HG02642 (cell line): Measurements from ENCODE around the gene CLDN5.

Experiments used
- ATAC-seq: cut with Tn5 transposase; IDR thresholded peaks from one replicate; pipeline ENCODE4 v1.9.1; 2021; ENCODE audit warnings: mild to moderate bottlenecking; ENCODE audit not compliant: unreplicated experiment, poor library complexity

CLDN5 gene, protein sequence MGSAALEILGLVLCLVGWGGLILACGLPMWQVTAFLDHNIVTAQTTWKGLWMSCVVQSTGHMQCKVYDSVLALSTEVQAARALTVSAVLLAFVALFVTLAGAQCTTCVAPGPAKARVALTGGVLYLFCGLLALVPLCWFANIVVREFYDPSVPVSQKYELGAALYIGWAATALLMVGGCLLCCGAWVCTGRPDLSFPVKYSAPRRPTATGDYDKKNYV

DNA sequence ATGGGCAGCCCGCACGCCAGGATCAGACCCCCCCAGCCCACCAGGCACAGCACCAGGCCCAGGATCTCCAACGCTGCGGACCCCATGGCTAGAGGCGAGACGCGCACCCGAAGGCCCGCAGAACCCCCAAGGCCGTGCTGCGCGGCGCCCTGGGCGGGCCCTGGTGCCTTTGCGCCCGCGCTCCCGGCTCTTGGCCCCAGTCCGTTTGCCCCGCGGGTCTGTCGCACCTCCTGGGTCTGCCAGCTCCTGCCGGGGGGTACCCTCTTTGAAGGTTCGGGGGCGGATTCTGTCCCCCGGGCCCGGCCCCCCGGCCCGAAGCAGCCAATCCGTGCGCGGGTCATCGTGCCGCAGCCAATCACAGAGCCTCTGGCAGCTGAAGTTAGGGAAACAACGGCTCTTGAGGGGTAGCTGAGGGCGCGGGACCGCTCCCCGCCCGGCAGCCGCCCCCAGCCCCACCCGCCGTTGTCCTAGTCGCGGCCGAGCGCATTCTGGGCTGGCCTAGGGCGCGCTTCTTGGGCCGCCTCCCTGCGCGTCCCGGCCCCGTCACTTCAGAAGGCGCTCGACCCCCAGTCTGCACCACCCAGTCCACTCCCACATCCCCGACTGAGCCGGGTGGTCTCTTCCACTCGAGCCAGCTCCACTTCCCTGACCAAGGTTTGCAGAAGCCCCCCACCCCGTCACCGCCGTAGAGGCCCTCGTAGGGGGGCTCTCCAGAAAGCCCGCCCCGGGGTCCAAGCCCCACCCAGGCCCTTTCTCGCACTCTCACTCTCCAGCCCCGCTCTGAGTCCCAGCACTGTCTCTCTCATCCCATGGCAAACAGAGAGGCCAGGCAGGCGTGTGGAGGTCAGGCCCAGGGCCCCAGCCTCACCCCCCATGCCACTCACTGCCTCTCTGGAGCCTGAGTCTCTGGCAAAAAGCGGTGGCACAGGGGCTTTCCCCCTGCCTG lies at the start of gene CLDN5:
TSS of gene CLDN5 (minus strand) at position 241 of the 946 bp plus-strand sequence. CDS start at position 86, 155 bp downstream.
- no peak for ATAC-seq

DNA sequence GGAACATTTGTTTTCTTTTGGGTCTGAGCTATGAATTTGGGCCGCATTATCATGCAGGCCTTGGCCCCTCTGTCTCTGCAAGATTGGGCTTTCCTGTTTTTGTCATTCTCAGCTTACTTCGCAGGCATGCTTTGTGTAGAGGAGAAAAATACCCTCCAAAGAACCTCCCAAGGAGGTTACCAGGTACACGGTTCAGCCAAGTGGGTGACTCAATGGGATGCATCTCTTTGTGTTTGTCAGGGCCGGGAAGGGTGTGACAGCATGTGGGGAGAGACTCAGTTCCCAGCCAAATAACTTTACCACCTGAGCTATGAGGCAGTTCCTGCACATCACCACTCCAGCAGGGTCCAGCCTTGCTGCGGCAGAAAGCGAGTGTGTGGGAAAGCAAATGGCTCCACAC lies 47.8 kb upstream of the CLDN5 start:
- ATAC-seq = no peak

DNA sequence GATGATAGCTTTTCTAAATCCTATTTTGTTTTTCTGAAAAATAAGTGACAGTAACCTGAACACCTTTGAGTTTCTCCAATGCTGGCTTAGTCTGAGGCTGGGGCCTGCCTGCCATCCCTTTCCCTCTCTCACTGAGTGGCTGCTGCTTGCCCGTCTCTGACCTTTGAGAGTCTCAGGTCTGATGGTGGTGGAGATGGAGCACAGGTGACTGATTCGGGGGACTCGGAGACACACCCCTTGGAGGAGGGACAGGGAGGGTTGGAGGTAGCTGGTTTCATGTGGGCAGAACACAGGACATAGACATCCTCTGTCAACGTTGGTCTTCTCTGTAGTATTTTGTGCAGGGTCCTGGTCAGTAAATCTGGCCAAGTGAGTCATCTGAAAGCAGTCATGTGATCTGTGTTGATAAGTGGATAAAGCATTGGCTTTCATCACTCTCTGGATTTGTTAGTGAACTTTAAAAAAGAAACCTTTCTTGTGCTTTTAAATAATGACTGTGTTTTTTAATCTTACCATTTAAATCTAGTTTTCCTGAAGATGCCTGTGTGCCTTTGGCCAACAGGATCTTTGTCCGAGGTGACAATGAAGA lies 47.1 kb upstream of the CLDN5 start:
- ATAC-seq = no peak

DNA sequence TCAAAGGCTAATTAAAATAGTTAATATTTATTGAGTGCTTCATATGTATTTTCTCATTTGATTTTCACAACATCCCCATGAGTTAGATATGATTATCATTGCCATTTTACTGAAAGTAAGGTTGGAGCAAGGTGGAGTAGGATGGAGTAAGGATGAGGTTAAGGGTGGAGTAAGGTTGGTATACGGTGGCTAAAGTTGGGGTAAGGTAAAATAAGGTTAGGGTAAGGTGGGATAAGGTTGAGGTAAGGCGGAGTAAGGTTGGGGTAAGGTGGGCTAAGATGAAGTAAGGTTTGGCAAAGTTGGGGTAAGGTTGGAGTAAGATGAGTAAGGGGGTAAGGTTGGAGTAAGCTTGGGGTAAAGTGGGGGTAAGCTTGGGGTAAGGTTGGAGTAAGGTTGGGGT lies 45.8 kb upstream of the CLDN5 start:
- no peak for ATAC-seq

DNA sequence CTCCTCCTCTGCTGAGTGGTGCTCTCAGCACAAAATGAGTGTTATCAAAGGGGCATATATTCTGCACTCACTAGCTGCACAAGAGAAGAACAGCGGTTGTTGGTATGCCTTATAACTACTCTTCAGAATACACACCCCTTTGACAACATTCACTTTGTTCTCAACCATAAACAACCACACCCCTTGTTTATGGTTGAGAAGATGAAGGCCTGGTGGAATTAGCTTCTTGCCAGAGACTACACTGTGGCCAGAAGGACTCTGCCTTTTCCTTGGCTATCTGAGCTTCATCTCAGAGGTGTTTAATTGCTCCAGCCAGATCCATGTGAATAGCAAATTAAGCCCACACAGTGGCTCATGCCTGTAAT lies 45.0 kb upstream of the CLDN5 start:
- no peak for ATAC-seq

DNA sequence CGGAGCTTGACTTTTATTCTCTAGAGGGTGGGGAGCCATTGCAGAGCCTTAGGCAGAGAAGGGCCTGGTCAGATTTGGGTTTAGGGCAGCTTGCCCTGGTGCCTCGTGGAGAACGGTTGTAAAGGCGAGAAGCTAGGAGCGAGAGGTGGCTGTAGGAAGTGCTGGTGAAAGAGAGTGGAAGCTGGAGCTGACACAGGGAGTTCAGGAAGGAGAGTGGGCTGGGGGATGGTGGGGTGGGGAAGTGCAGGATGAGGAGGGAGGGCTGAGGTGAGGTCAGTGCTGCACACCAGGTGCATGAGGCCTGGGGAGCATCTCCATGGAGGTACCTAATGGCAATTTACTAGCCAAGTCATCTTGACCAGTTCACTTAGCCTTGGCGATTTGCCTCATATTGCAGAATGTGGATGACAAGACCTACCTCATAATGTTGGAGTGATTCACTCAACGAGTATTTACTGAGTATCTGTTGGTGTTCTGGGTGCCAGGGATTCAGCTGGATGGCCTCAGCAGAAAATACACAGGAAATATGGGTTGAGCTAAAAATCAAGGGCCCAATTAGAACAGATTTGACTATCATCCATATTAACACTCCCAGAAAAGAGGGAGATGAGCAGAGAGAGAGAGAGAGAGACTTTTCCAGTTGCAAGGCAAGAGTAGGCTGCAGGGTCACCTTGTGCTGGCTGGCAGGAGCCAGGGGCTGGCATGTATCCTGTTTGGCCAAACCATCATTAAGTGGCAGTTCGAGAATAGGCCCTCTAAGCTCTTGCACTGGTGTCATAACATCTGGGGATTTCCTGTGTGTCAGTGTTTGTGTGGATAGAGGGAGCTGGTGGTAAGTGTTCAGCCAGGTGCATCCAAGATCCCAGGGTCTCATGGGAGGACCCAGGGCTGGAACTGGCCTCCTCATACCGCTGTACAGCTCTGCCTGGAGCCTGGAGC lies 44.4 kb upstream of the CLDN5 start:
- ATAC-seq = no peak

DNA sequence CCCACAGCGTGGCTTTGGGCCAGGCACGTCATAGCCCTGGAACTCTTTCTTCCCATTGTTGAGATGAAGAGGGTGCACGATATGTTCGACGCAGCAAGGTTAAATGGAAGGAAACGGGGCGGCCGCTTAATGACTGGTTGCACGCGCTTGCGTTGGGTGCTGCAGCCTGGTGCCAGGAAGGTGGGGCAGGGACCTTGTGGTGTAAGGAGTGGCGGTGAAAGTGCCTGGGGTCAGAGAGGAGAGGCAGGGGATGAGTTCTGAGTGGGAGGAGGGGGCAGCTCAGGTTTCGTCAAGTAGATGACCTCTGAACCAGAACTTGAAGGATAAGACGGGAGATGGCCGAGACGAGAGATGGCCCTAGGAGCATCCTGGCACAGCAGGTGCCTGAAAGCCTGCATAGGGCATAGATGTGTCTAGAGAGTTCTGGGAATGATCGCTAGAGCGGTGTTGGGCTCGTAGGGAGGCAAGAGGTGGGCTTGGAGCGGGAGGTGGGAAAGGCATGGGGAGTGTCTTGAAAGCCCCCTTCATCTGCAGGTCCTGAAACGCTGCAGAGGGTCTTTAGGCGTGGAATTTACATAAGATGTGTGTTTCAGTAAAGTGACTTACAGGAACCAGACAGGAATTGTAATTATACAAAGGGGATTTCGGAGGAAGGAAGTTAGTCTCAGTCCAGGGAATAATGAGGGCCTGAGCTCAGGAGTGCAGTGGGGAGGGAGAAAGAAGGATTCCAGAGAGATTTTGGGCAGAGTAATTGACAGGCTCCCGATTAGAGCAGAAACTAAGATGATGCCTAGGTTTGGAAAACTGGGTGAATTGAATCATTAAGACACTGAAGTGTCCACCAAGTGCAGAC lies 43.2 kb upstream of the CLDN5 start:
- no peak for ATAC-seq

DNA sequence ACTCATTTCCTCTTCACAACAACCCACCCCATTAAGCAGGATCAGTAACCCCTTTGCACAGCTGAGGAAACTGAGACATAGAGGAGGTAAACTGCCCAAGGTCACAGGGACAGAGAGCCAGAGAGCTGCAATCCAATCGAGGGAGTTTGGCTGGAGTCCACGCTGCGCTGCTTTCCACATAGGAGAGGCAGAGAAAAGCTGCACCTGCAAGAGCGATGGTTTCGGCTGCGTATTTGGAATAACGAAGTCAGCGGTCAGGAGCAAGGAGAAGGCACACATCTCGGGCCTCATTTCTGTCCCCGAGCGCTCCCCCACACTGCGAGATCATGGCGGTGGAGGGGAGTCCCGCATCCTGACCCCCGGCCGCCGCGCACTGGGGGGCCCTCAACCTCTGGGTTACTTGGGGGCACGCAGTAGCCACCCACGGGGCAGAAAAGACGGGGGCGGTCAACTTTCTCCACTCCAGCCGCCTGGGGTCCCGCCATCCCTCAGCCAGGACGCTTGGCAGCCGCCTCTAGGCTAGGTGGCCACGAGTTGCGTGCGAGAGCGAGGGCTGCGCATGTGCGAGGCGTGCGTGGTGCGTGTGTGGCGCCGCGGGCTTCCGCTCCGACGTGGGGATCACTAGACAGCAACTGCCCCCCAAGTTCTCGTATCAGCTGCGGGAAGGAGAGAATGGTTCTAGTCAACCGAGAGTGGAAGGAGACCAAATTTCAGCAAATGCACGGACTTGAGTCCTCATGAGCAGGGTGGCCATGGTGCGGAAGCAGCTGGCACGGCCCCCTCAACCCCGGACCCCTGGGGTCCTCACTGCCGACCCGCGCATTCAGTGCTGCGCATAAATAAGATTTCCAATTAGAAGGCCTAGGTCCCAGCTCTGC lies 42.3 kb upstream of the CLDN5 start:
- ATAC-seq = no peak

DNA sequence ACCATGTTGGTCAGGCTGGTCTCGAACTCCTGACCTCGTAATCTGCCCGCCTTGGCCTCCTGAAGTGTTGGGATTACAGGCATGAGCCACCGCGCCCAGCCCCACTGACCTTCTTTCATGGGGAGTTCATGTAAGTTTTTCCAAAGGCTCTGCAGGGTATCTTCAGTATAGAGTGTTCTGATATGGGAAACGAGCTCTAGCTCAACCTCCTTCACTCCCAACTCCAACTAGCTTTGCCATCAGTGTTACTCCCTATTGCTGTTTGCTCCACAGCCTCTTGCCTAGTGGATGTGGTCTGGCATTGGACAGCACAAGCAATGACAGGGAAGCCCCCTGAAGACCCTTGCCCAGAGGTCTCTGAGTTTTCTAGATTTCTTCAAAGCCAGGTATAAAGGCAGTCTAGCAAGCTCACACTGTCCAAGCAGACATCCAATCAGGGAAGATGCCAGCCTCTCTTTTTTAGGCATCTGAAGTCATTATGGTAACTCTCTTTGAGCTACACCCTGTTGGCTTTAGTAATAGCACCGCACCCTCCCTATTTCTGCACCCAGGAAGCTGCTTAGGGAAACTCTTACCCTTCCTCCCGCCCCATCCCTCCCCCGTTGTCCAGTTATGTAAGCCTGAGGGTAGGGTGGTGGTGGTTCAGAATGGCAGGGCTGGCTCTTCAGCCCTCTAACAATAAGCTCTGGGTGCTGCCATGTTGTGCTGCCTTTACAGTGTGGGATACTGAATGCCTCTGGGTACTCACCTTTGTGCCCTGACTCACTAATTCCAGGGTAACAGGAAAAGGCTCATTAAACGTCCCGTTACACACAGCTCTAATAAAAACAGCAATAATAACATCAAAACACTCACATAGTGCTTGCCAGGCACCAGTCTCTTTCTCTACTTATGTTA lies 41.4 kb upstream of the CLDN5 start:
- no peak for ATAC-seq

DNA sequence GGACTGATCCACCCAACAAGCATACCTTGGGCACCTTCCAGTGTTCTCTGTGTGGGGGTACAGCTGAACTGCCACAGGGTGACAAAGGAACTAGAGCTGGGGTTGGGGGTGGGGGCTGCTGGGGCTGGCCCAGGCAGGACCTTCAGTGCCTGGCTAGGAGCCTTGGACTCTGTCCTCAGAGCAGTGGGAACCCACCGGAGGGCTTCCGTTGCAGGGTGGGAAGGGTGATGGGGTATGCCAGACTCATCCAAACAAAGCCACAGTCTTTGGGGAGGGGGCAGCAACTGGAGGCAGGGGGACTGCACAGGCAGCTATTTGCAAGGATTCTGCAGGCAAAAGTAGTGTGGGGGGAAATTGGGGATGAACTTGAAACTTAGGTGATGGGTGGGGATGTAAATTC lies 35.7 kb upstream of the CLDN5 start:
- no peak for ATAC-seq

DNA sequence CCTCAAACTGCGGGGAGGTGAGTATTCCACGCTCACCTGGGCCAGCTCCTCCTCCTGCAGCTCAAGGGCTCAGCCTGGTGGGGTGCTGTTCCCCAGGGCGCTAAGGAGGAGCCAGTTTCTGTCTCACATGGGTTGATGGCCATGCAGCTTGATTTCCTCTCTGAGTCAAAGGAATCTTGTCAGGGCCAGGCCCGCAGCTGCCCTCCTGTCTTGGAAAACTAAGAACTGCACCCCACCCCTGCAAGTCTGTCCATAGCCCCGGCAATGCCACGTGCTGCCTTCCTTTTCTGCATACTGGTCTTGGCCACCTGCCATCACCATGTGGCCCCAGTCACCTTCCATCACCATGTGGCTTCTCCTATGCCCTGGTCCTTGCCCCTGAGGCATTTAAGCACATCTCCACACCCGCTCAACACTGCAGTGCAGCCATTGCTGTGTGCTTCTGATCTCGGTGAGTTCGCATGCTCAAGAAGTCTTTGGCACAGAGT lies 35.2 kb upstream of the CLDN5 start:
- ATAC-seq = no peak

DNA sequence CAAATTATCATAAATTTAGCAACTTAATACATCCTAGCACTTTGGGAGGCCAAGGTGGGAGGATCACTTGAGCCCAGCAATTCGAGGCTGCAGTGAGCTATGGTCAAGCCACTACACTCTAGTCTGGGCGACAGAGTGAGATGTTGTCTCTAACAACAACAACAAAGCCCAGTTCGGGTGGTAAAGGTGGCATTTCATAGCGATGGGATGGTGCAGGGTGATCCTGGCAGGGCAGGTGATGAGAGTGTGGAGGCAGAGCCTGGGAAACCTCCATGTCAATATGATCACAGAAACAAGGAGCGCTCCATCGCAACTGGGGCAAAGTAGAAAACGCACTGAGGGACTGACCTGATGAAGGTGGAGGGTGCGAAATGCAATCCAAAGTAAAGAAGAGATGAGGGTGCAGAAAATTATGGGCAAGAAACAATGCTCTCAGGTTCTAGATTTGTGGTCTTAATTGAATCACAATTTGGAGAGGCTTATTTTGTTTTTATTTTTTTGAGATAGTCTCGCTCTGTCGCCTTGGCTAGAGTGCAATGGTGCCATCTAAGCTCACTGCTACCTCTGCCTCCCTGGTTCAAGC lies 32.8 kb upstream of the CLDN5 start:
- ATAC-seq = no peak

DNA sequence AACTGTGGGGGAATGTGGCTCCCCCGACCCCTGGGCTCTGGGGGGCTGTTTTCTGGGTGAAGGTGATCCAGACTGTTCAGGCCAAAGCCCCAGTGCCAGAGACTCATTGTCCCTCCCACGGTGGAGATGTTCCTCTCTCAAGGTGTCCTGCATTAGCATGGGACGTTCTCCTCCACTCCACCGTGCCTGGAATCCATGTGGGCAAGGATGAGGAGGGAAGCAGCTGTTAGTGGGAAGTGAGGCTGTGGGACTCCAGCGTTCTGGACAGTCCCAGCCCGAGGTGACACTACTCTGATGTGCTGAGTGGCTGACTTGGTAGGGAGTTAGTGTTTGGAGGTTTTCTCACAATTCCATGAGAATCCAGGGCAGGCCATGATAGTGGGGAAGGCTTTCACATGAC lies 31.4 kb upstream of the CLDN5 start:
- no peak for ATAC-seq

DNA sequence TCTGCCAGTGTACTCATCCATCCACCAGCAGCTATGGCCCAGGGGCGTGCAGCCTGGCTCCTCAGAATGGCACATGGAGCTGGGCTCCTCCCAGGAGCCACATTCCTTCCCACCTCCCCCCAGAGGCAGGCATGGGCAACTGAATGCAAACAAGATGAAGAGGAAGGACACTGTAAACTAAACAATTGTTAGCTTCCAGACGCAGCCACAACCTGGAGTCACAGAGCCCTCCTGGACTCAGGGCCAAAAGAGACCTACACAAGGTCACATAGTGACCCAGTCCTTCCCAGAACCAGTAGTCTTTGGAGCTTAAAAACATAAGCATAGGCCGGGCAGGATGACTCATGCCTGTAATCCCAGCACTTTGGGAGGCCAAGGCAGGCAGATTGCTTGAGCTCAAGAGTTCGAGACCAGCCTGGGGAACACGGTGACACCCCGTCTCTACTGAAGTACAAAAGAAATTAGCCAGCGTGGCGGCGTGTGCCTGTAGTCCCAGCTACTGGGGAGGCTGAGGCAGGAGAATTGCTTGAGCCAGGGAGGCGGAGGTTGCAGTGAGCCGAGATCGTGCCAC lies 30.7 kb upstream of the CLDN5 start:
- ATAC-seq = no peak

DNA sequence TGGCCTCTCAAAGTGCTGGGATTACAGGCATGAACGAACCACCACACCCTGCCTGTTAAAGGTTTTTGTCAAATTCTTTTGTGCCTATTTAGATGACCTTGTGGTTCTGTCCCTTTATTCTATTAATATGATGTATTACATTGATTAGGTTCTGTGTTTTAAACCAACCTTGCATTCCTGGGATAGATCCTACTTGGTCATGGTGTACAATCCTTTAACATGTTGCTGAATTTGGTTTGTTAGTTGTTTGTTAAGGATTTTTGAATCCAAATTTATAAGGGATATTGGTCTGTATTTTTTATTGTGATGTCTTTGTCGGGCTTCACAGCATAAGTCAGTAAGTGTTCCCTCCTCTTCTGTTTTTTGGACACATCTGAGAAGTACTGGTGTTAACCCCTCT lies 29.0 kb upstream of the CLDN5 start:
- no peak for ATAC-seq

DNA sequence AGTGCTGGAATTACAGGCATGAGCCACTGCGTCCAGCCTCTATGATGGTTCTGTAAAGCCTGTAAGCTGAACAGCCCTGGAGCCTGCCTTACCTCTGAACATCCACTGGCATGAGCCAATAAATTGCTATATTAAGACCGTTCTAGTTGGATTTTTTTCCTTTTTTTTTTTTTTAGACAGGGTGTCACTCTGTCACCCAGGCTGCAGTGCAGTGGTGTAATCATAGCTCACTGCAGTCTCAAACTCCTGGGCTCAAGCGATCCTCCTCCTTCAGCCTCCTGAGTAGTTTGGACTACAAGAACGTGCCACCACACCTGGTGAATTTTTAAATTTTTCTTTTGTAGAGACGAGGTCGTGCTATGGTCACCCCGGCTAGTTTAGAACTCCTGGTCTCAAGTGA lies 26.2 kb upstream of the CLDN5 start:
- ATAC-seq = no peak

DNA sequence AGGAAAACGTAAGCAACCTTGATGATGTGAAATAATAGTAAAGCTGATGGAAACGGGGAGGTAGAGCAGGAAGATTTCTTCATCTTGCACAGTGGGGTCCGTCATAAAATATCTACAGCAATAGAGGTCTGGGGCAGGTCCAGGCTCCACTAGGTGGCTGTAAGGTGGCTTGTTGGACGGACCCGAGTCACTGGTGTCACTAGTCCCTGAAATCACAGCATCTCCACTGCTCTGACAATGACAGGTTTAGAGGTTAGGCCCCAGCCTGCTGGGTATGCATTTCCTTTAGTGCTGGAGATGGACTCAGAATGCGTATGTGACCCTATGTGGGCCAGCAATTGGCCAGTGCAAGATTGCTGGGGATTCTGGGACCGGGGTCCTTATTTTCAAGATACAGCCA lies 25.2 kb upstream of the CLDN5 start:
- no peak for ATAC-seq
